ENCODE results near the gene TMEM131.

TMEM131 gene

DNA sequence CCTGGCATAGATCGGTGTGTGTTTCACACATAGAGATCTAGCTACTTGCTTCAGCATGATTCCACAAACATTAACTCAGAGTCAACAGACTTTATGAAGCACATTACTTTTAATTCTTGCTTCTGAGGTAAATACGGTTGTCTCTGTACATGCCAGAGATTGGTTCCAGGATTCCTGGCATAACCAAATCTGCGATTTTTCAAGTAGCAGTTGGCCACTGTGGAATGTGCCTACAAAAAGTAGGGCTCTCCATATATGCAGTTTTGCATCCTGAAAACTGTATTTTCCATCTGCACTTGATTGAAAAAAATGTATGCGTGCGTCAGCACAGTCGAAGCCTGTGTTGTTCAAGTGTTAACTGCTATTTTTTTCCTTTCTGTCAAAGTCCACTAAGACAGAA, 197.3 kb downstream of the TMEM131 start:
- no peak for DNase-seq

DNA sequence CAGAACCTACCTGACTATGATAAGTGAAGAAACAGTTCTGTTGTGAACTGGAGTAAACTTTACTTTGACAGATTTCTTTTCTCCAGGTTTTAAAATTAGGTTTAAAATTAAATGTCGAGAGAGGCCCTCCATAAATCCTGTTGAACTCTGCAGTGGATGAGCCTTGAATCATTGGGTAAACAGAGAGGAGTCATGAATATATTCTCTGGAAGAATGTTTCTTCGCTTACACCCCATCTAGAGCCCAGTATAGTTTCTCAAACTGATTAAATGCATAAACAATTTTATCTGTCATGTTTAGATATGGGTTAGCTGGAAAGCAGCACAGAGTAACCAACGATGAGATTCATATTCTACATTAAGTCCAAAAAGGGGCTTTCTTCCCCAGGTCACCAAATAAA, 198.4 kb downstream of the TMEM131 start:
- DNase-seq = no peak

DNA sequence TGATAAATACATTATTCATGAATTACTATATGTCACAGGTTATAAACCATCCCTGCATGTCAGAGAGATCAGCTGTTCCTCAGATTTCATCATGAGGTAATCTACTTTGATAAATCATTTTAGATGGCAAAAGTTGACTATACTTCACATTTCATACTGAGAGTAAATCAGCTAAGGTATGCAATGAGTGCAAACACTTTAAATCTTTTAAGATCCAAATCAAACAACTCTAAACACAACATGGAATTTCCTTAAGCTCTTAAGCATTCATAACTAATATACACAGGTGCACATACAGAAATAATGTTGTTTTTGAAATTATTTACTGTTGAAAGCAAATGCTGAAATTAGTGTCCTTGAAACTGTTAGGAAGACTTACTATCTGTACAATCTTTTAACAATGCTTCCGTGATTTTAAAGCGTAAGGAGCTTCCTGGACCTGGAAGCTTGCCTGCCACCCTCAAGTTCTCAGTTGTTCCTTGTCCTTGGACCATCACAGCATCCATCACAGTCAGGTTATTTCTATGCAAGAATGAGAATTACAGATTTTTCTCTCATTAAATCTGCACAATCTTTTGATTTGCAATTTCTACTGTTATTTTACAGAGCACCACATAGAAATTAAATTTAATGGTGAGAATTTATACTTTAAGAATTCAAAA, 199.2 kb downstream of the TMEM131 start:
- no peak for DNase-seq

DNA sequence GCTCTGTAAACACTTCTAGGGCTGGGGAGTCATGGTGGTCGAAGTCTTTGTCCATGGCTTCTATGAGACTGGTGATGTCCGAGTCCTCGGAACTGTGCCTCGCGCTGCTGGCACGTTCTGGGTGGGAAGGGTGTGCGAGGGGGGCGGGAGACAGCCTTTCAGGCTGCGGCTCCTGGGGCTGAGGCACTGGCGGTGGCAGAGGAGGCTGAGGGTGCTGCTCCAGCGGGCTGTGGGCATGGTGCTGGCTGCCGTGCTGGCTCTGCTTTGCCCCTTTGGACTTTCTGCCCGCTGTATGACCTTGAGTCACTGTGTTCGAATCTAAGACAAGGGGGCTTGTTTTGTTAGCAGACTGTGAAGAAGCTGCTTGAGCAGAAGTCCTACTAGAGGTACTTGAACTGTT, 203.3 kb downstream of the TMEM131 start:
- DNase-seq = no peak

DNA sequence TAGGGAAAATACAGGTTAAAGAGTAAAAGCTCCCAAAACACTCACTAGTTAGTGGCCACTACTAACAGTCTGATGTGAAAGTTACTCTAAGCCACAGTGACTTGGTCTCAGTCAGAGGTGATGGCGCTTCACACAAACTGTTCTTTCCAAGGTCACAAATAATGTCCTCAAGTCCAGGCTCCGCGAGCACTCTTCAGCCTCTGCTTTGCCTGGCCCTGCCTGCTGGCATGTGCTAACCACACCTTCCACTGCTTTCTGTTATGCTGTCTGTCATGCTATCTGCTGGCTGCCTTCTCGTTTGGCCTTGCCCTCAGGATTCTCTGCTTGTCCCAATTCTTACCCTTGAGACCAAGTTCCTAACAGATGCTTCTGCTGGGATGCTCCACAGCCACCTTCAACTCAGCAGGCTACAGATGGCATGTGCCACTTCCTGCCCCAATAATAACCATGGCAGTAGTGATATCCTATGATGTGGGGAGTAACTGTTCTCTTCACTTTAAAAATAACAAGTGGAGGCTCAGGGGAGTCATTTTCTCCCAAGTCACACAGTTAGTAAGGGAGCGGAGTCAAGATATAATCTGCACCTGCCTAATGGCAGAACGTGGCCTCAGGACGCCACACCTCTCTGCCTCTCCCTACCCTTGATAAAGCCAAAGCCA, 206.6 kb downstream of the TMEM131 start:
- no peak for DNase-seq

DNA sequence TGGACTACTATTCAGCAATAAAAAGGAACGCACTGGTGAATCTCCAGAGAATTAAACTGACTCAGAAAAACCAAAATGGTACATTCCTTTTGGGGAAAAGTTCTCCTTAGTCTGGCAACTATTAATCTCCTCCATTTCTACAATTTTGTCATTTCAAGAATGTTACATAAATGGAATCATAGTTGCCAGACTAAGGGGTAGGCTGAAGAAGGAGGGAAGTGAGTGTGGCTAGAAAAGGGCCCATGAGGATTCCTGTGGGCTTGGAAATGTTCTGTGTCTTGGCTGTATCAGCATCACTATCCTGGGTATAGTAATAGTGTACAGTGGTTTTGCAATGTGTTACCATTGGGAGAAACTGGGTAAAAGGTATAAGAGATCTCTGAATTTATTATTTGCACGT, 209.9 kb downstream of the TMEM131 start:
- DNase-seq = no peak

DNA sequence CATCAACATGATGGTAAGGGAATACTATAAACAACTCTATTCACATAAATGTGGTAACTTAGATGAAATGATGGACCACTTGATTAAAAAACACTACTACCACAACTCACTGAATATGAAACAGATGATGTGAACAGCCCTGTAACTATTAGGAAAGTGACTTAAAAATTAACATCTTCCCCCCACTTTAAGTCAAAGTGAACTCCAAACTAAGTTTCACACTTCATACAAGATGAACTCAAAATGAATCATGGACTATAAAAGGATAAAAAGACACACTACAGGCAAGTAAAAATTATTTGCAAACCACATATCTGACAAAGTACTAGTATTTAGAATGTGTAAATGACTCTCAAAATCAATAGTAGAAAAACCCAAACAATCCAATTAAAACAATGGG, 210.8 kb downstream of the TMEM131 start:
- DNase-seq = no peak

DNA sequence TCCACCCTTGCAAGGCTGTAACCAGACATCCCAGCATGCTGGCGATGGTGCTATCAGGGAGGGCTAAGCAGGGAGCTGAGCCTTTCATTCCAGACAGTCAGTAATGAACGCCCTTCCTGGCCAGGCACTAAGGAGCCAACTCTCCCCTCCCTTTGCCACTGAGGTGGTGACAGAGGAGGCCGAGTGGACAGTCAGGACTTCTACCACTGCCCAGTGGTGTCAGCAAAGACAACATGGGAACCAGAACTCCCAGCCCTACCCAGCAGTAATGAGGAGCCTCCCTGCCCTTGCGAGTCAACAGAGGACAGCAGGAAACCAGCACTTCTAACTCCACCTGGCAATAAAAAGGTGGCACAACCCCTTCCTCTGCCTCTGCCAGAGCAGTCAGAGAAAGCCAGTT, 213.8 kb downstream of the TMEM131 start:
- DNase-seq = no peak

DNA sequence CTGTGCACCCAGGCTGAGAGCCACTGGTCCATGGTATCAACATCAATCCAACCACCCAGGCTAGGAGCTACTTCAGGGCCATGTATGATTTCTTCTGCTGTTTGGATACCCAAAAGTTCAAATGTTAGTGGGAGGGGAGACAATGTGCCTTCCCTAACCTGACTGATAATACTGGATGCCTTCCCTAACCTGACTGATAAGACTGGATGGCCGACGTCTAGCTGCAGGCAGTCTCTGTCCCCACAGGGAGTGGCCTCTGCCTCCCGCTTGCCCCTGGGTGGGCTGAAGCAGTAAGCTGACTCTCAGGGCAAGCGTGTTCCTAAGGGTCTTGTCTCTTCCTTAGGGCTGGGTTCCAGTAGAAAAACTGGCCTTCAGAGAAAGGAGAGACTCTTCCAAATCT, 216.6 kb downstream of the TMEM131 start:
- no peak for DNase-seq

DNA sequence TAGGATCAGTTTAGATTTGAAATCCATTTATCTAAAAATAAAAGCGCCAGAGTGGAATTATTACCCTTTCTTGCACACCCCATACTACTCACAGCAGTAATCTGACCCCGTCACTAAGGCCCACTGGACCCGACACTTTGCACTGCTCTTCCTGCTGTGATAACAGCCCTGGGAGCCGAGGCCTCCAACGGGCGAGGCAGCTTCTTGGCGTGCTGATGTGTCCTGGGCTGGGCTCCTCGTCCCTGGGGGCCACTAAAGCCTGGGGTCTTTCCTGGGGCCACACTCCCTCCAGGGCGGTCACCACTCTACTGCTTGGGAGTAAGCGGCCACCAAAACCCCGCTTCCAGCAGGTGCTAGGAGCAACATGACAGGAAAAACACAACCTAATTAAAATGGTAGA, 220.7 kb downstream of the TMEM131 start:
- DNase-seq = no peak

DNA sequence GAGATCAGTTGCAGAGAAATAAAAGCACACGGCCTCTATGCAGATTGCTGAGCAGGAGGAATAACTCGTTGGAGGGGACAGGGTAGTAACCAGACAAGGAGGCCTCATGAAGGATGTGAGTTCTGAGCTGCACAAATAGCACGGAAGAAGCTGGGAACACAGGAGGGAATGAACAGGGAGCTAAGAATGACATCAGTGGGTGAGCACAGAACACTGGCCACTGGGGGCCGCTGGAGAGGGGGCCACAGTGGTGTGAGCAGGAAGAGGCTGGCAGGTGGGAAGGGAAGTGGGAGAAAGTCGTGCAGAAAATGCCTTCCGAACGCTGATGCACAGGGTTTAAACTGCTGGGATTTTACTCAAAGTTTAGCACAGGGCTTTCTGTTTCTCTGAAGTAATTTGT, 221.3 kb downstream of the TMEM131 start:
- no peak for DNase-seq

DNA sequence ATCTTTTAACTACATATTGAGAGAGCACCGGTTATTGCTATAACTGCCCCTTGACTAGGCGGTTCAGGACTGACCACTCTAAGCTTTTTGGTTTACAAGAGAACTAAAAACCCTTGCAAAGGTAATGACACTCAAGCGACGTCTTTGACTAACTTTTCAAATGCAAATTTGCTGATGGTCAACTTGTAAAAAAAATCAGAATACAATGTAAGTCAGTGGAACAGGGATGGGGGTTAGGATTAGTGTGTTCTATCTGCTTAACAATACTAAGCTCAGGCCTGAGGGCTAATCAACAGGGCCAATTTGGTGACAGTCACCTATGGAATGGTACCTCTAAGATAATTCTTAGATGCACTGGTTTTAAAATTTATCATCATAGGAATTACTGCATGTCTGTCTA, 225.3 kb downstream of the TMEM131 start:
- no peak for DNase-seq

DNA sequence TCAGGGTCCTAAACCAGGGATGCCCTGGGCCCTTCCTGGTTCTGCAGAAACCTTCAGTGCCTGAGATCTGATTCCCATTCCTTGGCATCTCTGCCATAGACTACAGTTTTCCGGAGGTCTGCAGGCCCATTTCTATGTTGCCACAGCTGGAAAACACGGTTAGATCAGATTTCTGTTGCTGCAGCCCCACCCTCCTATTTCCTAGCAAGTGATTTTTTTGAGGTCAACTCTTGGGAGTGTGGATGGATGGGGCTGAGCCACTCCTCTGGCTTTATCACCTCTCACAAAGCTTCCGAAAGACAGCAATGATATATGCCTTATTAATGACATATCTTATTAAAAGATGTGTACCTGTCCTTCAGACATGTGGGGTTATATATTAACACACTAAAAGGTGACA, 226.0 kb downstream of the TMEM131 start:
- DNase-seq = no peak

DNA sequence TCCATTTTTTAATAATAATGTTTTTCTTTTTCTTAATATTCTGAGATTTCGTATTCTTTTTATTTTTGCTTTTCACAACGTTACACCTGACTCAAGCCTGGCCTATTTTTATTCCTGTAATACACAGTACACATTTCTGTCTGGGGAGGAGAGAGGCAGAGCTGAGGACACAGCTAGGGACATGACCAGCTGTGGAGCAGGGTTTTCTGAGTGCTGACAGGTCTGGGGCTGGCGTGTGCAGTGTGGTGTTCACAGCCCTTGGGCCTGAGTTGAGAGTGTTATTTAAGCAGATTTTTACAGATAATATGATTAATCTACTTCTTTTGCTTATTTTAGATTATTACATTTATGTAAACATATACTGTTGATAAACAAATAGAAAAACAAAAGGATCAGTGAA, 226.4 kb downstream of the TMEM131 start:
- no peak for DNase-seq

DNA sequence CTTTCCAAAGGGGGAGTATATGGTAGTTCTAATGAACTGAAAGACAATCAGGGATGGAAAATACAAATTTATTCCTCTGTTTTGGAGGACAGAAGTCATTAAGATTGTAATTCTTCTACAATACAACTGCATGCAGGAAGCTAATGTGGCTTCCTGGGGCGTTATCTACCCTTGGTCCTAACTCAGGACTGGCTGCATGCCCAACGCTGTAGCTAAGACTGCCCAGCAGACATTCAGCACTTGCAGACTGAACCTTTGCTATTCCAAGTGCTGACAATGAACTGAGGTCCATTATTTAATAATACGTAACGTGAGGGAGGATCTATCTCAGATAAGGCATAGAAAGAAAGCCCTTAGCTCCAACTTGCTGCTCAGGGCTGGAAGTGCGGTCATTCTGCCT, 229.2 kb downstream of the TMEM131 start:
- no peak for DNase-seq

DNA sequence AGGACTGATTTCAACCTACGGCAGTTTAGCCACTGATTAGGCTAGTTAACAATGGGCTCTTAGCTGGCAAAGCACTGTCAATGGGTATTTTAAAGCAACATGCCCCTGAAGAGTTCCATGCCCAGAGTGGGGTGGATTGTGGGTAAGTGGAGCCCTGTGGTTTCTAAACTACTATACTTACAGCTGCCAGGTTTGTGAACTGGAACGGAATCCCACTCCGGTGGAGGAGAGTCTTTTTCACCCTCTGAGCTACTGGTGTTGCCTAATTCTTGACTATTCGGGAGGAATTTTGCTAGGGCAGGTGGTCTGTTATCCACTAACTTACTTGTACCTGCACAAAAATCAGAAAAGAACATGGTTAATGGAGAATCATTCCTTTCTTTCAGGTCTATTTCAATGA, 229.8 kb downstream of the TMEM131 start:
- DNase-seq = no peak

DNA sequence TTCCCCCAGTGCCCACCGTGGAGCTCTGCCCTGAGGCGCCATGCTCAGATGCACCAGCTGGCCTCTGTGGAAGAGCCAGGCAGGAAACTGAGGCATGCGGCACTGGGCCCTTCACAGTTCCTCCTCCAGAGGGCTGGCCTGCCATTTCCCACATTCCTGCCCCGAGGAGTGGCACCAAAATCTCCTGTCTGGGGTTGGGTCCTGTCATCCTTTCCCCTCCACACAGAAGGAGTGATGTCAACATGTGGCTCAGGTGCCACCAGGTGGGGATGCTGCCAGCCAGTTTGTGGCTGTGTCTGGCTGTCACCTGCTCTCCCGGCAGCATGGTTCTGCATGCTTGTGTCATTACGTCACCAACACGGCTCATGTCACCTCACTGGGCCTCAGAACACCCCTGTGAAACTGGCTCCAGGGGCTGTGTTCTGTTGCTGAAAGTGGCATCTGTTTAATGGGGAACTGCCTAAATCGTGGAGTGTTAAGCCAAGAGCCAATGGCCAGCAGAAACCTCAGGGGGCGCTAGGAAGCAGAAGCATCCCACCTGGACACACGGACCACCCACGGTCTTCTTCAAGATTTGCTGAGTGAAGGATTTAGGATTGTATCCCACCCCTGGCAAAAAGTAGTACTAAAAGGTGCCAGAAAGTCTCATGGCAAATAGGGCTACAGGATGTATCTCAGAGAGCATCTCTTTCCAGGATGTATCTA, 231.0 kb downstream of the TMEM131 start:
- DNase-seq = no peak

DNA sequence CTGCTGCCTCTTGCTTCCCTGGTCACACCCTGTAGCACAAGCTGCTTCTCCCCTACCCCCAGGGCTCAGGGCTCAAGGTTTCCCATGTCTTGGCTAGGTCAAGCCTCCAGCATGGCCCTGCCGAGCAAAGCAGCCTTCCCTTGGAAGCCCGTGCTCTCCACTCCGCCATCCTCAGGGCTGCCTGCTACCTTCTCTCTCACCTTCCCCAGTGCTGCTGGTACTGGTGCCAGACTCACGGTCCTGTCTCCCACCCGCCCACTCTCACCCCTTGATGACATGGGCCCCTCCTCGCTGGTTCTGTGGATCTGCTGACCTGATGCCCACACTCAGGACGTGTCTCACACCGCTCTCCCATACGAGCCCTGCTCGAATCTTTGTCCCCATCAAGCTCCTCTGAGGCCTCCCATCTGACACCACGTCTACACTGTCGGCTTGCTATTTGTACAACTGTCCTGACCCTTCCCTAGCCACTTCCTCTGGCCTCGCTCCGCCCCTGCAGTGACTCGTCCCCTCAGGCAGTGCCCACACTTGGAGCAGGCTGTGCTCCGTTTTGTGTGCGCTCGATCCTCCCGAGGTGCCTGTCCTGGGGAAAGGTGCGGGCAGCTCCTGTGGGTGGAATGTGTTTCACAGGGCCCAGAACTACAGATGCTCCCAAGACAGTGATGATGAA, 232.4 kb downstream of the TMEM131 start:
- no peak for DNase-seq

DNA sequence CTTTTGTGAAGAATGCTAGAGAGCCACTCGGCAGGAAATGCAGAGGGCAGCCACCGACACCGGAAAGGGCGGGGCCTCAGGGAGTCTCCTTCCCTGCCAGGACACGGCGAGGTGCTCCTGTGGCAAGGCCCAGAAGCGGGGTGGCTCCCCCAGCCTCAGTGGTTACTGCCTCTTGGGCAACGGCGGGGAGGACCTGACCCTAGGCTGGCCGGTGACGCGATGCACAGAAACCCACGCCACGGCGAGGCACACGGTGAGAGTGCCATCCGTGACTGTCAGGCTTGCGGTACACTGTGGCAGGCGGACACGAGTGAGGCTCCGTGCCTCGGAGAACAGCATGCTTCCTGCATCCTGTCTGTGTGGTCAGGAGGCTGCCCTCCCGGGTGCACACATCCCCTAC, 234.6 kb downstream of the TMEM131 start:
- DNase-seq = peak; percentile 59

DNA sequence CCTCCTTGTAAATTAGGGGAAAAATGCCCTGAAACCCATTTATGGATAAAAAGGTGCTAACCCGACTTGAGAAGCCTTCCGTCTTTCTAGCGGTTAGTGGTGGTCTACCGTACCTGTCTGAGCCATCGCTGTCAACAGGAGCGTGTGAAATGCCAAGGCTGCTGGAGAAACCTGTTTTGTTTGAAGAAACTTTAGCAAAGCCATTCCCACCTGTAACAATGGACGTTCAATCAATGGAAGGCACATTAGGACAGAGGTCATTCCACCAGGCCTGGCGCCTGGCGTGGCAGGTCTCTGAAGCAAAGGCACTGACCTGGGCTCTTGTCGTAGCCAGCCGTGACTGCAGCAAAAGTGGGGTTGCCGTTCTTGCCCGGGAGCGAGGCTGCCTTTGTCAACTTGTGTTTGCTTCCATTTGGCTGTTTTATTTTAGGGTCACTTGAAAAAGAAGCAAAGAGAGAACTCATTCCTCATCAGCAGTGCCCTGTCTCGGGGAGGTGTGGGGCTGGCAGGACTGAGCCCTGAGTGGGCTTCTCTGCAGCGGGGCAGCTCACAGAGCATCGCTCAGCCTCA, 235.2 kb downstream of the TMEM131 start:
- no peak for DNase-seq

DNA sequence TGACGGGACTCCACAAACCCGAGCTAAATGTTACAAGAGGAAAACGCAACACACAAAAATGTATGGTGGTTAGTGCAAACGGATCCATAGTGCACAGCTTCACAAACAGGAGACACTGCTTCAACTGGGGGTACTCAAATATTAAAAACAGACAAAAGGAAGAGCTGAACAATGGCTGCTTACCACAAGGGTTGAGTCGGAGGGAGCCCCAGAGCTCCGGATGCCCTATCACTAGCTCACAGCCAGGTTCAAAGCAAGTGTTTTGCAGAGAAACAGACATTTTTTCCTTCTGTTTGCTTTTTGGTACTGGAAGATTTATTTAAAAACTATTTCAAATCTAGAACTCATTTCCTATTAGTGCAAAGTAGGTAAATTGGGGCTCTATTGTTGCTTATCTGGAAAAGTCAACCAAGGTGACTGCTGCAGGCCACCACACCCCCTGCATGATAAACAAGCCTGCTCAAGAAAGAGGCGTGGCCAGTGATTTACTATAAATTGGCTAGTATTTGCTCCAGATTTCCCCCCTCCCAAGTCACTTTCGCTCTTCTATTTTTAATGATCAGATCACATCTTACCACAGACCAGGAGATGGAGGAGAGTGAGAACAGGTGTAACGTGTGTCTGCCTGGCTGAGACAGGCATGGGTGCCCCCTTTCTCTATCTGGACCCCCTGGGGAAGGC, 235.9 kb downstream of the TMEM131 start:
- no peak for DNase-seq

DNA sequence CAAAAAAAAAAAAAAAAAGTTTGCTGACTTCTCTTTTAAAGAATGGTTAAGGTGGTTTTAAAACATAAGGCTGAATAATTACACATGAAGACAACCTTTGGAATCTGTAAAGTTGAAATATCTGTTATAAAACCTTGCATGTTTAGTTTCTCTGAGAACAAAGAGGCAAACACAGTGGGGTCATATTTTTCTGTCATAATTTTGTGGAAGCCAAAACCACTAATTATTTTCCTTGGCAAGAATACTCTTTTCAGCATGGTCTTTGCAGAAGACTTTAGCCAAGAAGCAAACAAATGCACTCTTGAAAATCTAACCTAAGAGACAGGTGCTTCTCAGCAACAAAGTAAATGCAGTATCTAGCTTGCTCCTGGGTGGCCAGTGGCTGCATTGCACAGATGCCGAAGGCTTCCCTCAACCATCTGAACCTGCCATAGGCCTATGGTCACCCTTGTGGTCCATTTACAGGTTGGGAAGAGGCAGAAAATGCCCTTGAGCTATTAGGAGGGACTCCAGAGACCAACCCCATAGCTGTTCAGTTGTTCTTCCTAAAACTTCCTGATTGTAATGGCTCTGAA, 237.5 kb downstream of the TMEM131 start:
- no peak for DNase-seq

DNA sequence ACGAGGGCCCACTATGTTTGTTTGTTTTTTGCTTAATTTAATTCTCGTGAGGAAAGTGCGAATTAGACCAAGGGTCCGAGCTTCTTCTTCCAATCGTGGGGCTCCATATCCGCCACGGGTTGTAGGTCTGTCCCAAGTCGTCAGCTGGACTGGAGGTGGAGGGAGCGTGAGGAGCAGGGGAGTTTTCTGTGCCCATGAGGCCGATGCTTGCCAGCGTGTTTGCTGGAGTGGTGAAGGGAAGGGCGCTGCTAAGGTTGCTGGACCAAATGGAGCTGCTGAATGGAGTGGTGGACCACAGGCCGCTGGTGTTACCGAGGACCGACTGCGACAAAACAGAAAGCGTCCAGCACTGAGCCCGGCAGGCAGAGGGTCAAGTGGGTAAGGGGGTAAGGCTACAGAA, 238.7 kb downstream of the TMEM131 start:
- DNase-seq = no peak
